DMS153 (cell line): ENCODE results near the gene HSFY2.
"Not testable (repeated sequence)": the region's sequence is repeated elsewhere in the genome, so short reads cannot be mapped to it uniquely, and the experiment has no call there.

Experiments used
- DNase-seq: peaks from one replicate; lab custom pipeline; 2025; lab: John Stamatoyannopoulos, UW

HSFY2 gene

GRCh38 chrY:18773635-18774034 is at the start of gene HSFY2:
Gene HSFY2 (minus strand): TSS chrY:18773735. CDS start chrY:18773618, 117 bp downstream.
- DNase-seq = not testable (repeated sequence)

GRCh38 chrY:18815751-18816150 is 42.2 kb upstream of the HSFY2 start:
- not testable (repeated sequence) for DNase-seq

DNA sequence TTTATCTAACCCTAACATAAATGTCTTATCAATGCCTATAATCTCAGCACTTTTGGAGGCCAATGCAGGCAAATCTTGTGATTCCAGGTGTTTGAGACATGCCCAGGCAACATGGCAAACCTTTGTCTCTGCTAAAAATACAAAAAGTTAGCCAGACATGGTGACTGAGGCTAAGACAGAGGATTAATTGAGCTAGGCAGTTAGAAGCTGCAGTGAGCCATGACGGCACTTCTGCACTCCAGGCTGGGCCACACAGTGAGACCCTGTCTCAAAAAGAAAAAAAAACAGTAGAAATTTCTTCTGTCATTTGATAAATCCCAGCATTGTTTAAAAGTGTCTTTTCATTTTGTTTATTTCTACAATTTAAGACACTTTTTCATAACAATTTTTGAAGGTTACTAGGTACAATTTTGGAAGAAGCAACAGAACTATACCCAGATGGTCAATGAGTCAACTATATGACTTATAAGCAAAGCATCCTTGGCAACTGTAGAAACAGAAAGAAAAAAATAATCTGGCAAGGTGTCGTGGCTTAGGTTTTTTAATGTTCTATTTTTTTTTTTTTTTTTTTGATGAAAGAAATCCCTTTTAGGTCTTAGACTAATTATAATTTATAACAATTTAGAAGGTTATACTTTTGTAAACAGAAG is 15.3 kb upstream of the HSFY2 start:
- DNase-seq = not testable (repeated sequence)

- DNase-seq = not testable (repeated sequence)
These were observed 19.5 kb downstream of the HSFY2 start for GRCh38 chrY:18754077-18754476.

DNA sequence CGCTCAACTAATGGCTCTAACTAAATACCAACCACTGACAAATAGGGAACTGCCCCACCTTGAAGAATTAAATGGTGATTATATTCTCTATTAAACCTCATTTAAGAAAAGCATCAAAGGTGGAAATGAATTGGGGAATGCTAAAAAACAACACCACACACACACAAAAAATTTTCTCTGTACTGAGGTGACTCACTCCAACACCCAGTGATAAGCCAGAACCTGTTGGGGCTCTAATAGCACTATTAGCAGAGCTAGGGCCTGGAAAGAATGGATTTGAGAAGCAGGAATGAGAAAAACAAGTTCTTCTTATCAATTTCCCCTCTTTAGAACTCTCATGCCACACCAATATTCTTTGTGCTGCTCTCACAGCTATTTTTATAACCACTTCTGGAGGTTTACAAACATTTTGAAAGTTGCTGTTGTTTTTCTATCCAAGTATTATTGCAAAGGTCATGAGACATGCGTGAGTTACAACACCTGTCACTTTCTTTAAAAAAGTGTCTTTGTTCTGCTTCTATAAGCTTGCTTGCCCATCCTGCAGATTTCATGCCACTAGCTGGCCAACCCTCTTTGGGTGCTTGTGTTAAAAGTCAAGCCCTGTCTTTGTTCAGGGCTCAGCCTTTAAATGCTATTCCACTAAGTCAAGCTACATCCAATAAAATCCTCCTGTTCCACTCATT is 20.3 kb downstream of the HSFY2 start:
- not testable (repeated sequence) for DNase-seq

DNA sequence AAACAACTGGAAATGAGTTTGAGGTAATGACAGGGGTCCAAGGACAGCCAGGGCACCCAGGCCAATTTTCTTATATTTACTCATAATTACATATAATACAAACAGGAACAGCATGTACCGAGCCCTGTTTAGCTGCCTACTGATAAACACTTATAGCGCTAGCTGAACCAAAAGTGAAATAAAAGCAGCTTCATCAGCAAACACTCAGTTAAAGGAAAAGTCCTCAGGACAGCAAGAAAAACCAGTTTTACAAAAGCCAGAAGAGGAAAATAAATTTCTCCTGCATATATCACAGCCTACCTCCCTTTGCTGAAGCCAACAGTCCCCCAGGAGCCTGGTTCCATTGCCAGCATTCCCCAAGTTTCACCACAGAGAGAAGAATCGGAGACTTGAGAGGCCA is 49.8 kb downstream of the HSFY2 start:
- not testable (repeated sequence) for DNase-seq
